ENCODE results near the gene FGF12.

Gene FGF12

GRCh38 chr3:192188218-192188835, 539.0 kb downstream of the FGF12 start:
- peak in 1 of 2 donors; percentile 5 for DNase-seq (ENCODE audit: low read depth in 2 of 2)

- DNase-seq (ENCODE audit: low read depth in 2 of 2): no peak
Measured at GRCh38 chr3:192187485-192188051, 539.8 kb downstream of the FGF12 start.

- DNase-seq (ENCODE audit: low read depth in 2 of 2): no peak
Measured at GRCh38 chr3:192186498-192186897, 540.8 kb downstream of the FGF12 start.

GRCh38 chr3:192186045-192186444, 541.3 kb downstream of the FGF12 start:
- DNase-seq (ENCODE audit: low read depth in 2 of 2): no peak

- DNase-seq (ENCODE audit: low read depth in 2 of 2): no peak
Measured at GRCh38 chr3:192183109-192183508, 544.2 kb downstream of the FGF12 start.

GRCh38 chr3:192181151-192181550, 546.2 kb downstream of the FGF12 start:
- DNase-seq (ENCODE audit: low read depth in 2 of 2): no peak

- no peak for DNase-seq (ENCODE audit: low read depth in 2 of 2)
Measured at GRCh38 chr3:192177383-192177782, 550.0 kb downstream of the FGF12 start.

- no peak for DNase-seq (ENCODE audit: low read depth in 2 of 2)
Measured at GRCh38 chr3:192174283-192174682, 553.1 kb downstream of the FGF12 start.

- no peak for DNase-seq (ENCODE audit: low read depth in 2 of 2)
Measured at GRCh38 chr3:192171213-192171612, 556.1 kb downstream of the FGF12 start.

- DNase-seq (ENCODE audit: low read depth in 2 of 2): no peak
Measured at GRCh38 chr3:192170659-192171058, 556.7 kb downstream of the FGF12 start.

GRCh38 chr3:192170031-192170430, 557.3 kb downstream of the FGF12 start:
- DNase-seq (ENCODE audit: low read depth in 2 of 2): no peak

- no peak for DNase-seq (ENCODE audit: low read depth in 2 of 2)
Measured at GRCh38 chr3:192169332-192169915, 557.9 kb downstream of the FGF12 start.

- DNase-seq (ENCODE audit: low read depth in 2 of 2): no peak
Measured at GRCh38 chr3:192168202-192168601, 559.1 kb downstream of the FGF12 start.

- no peak for DNase-seq (ENCODE audit: low read depth in 2 of 2)
Measured at GRCh38 chr3:192165552-192165951, 561.8 kb downstream of the FGF12 start.

- DNase-seq (ENCODE audit: low read depth in 2 of 2): no peak
Measured at GRCh38 chr3:192161661-192162060, 565.7 kb downstream of the FGF12 start.

- DNase-seq (ENCODE audit: low read depth in 2 of 2): no peak
Measured at GRCh38 chr3:192156382-192156781, 571.0 kb downstream of the FGF12 start.

GRCh38 chr3:192155194-192155593, 572.1 kb downstream of the FGF12 start:
- DNase-seq (ENCODE audit: low read depth in 2 of 2): no peak

GRCh38 chr3:192133271-192133670, 594.1 kb downstream of the FGF12 start:
- no peak for DNase-seq (ENCODE audit: low read depth in 2 of 2)

GRCh38 chr3:192130534-192131132, 596.7 kb downstream of the FGF12 start:
- no peak for DNase-seq (ENCODE audit: low read depth in 2 of 2)

GRCh38 chr3:192129586-192129985, 597.8 kb downstream of the FGF12 start:
- no peak for DNase-seq (ENCODE audit: low read depth in 2 of 2)

- DNase-seq (ENCODE audit: low read depth in 2 of 2): no peak
Measured at GRCh38 chr3:192128922-192129321, 598.4 kb downstream of the FGF12 start.

GRCh38 chr3:192128060-192128459, 599.3 kb downstream of the FGF12 start:
- DNase-seq (ENCODE audit: low read depth in 2 of 2): no peak
